GM12878 (cell line): ENCODE measurements around the gene WDR91. TPM values are rescaled to one million over a fixed set of nuclear protein-coding genes. Genes with fewer than 3 reads are reported as not detected.

Experiments
- ATAC-seq: fragments of 200-7000 bp; cut with Tn5 transposase; 3 replicates; pipeline ENCODE4 v1.9.1; 2020; ENCODE audit warnings: mild to moderate bottlenecking, moderate library complexity
- BruUV-seq: library from RNA; stranded (reverse); fragments of 400-500 nt; replicated peaks from 2 replicates; lab custom pipeline; 2021; lab: Mats Ljungman, UMichigan
- CTCF ChIA-PET: fragments of 300-600 bp; sonication (Branson Sonifier 250); formaldehyde crosslinking; extraction: SDS; loops from one replicate; lab custom pipeline; 2021; ENCODE audit warnings: inconsistent platforms; lab: Yijun Ruan, JAX
- POLR2A ChIA-PET: fragments of 350-600 bp; formaldehyde crosslinking; extraction: SDS; loops from one replicate; lab custom pipeline; 2021; ENCODE audit warnings: inconsistent platforms; lab: Charles Lee
- RAD21 ChIA-PET: fragments of 300-600 bp; sonication (Branson Sonifier 250); formaldehyde crosslinking; loops from one replicate; lab custom pipeline; 2023; ENCODE audit warnings: antibody characterized with exemption; ENCODE audit not compliant: unreplicated experiment; lab: Charles Lee
- SMC1A ChIA-PET: fragments of 300-600 bp; sonication (Branson Sonifier 250); formaldehyde crosslinking; loops from one replicate; lab custom pipeline; 2023; ENCODE audit not compliant: unreplicated experiment, uncharacterized antibody; lab: Charles Lee
- DNase-seq: peaks from one replicate; pipeline ENCODE4 v3.0.0-alpha.2; 2011; ENCODE audit warnings: low read depth, low spot score
- FAIRE-seq: peaks from 3 replicates; lab custom pipeline; 2011; peaks lifted over from hg19 to GRCh38; lab: Jason Lieb, UNC
- H2AFZ ChIP-seq: 2 replicates; pipeline ENCODE4 v1.6.0; 2011; ENCODE audit warnings: low read depth, low read length, control low read depth; ENCODE audit not compliant: control insufficient read depth
- H3K27ac ChIP-seq: 2 replicates; pipeline ENCODE4 v1.5.1; 2011; ENCODE audit warnings: control low read depth; ENCODE audit not compliant: control insufficient read depth, insufficient read depth
- H3K27me3 ChIP-seq, 2 experiments: replicated peaks in 1 of 2; 2 replicates each; pipeline versions ENCODE4 v1.6.0 to v1.6.1; 2011; ENCODE audit warnings: low read length in 1 of 2; ENCODE audit not compliant: control insufficient read depth in 2 of 2, insufficient read depth in 2 of 2
- H3K36me3 ChIP-seq, 2 experiments: 2 replicates each; pipeline ENCODE4 v1.5.1; 2011; ENCODE audit warnings: low read length in 1 of 2; ENCODE audit not compliant: control insufficient read depth in 2 of 2, insufficient read depth in 2 of 2
- H3K4me1 ChIP-seq: 2 replicates; pipeline ENCODE4 v1.6.1; 2011; ENCODE audit warnings: mild to moderate bottlenecking, low read length, moderate library complexity, mixed read lengths; ENCODE audit not compliant: control insufficient read depth, insufficient read depth
- H3K4me2 ChIP-seq: 2 replicates; pipeline ENCODE4 v1.6.0; 2011; ENCODE audit warnings: control low read depth; ENCODE audit not compliant: control insufficient read depth, insufficient read depth
- H3K4me3 ChIP-seq: fragments of 200-600 bp; sonication (generic); 2 replicates; pipeline ENCODE4 v1.5.1; 2016
- H3K79me2 ChIP-seq: 2 replicates; pipeline ENCODE4 v1.6.0; 2011; ENCODE audit warnings: low read length; ENCODE audit not compliant: control insufficient read depth, insufficient read depth
- H3K9ac ChIP-seq: 2 replicates; pipeline ENCODE4 v1.8.0; 2011; ENCODE audit warnings: low read length, control low read depth, mixed read lengths; ENCODE audit not compliant: control insufficient read depth, insufficient read depth
- H3K9me3 ChIP-seq: replicated peaks from 3 replicates; pipeline ENCODE4 v1.5.1; 2011; ENCODE audit warnings: mild to moderate bottlenecking, low read length; ENCODE audit not compliant: control insufficient read depth, insufficient read depth
- H4K20me1 ChIP-seq: 2 replicates; pipeline ENCODE4 v1.6.0; 2011; ENCODE audit not compliant: control insufficient read depth, insufficient read depth
- BHLHE40 ChIP-seq, 2 experiments: fragments of 450-650 bp in 1 of 2; IDR thresholded peaks; 2 replicates each; pipeline ENCODE4 v1.6.1; 2011 to 2017; ENCODE audit warnings: low read depth in 2 of 2, borderline replicate concordance in 1 of 2, improper control_type of control experiment in 1 of 2, low read length in 1 of 2, mild to moderate bottlenecking in 1 of 2
- BMI1 ChIP-seq: fragments of 450-650 bp; IDR thresholded peaks from 2 replicates; pipeline ENCODE4 v1.6.1; 2016; ENCODE audit warnings: mild to moderate bottlenecking, moderate library complexity, borderline replicate concordance
- EP300 ChIP-seq, 2 experiments: fragments of 150-350 bp in 1 of 2; IDR thresholded peaks; 2 replicates each; pipeline ENCODE4 v1.6.1; 2011 to 2012; ENCODE audit warnings: low read depth in 2 of 2, low read length in 2 of 2, borderline replicate concordance in 1 of 2, improper control_type of control experiment in 1 of 2, inconsistent platforms in 1 of 2; ENCODE audit not compliant: control insufficient read depth in 1 of 2
- EZH2 ChIP-seq: IDR thresholded peaks from 2 replicates; pipeline ENCODE4 v1.6.1; 2012; ENCODE audit warnings: low read depth, mild to moderate bottlenecking, control low read depth, inconsistent platforms, low read length, borderline replicate concordance; ENCODE audit not compliant: control insufficient read depth
- FOXM1 ChIP-seq: IDR thresholded peaks from 2 replicates; pipeline ENCODE4 v1.6.1; 2012; ENCODE audit warnings: low read depth, mild to moderate bottlenecking, inconsistent platforms, low read length, moderate library complexity
- HDGF ChIP-seq: fragments of 450-650 bp; IDR thresholded peaks from 2 replicates; pipeline ENCODE4 v1.6.1; 2016; ENCODE audit warnings: antibody characterized with exemption
- IKZF2 ChIP-seq, 2 experiments: fragments of 450-650 bp; IDR thresholded peaks; 2 replicates each; pipeline ENCODE4 v1.6.1; 2017; ENCODE audit warnings: mild to moderate bottlenecking in 2 of 2, moderate library complexity in 2 of 2
- LARP7 ChIP-seq: fragments of 450-650 bp; IDR thresholded peaks from 2 replicates; pipeline ENCODE4 v1.6.1; 2017; ENCODE audit warnings: mild to moderate bottlenecking
- MEF2B ChIP-seq: fragments of 450-650 bp; IDR thresholded peaks from 2 replicates; pipeline ENCODE4 v1.6.1; 2018; ENCODE audit warnings: mild to moderate bottlenecking, moderate library complexity; ENCODE audit not compliant: partially characterized antibody, poor library complexity, severe bottlenecking
- NBN ChIP-seq: fragments of 450-650 bp; IDR thresholded peaks from 2 replicates; pipeline ENCODE4 v1.6.1; 2016
- NFYB ChIP-seq: IDR thresholded peaks from 2 replicates; pipeline ENCODE4 v1.6.1; 2011; ENCODE audit warnings: low read depth, mild to moderate bottlenecking, low read length, improper control_type of control experiment, moderate library complexity; ENCODE audit not compliant: insufficient read depth
- POU2F2 ChIP-seq: IDR thresholded peaks from 3 replicates; pipeline ENCODE4 v1.6.1; 2011; ENCODE audit warnings: low read depth, mild to moderate bottlenecking, low read length, borderline replicate concordance
- RAD51 ChIP-seq: fragments of 450-650 bp; IDR thresholded peaks from 2 replicates; pipeline ENCODE4 v1.6.1; 2016; ENCODE audit warnings: moderate library complexity, mild to moderate bottlenecking, inconsistent platforms
- RUNX3 ChIP-seq: IDR thresholded peaks from 2 replicates; pipeline ENCODE4 v1.6.1; 2012; ENCODE audit warnings: low read length, inconsistent platforms
- SPI1 ChIP-seq: IDR thresholded peaks from 2 replicates; pipeline ENCODE4 v1.6.1; 2011; ENCODE audit warnings: low read depth, mild to moderate bottlenecking, low read length, moderate library complexity, borderline replicate concordance; ENCODE audit not compliant: insufficient read depth
- TCF12 ChIP-seq: IDR thresholded peaks from 2 replicates; pipeline ENCODE4 v1.6.1; 2011; ENCODE audit warnings: low read depth, mild to moderate bottlenecking, low read length
- WGBS: methylation state at CpG from one replicate; pipeline ENCODE4 v1.1.6; 2016; ENCODE audit warnings: low lambda C conversion rate; ENCODE audit not compliant: insufficient replicate concordance, insufficient coverage; ENCODE audit errors: missing lambda C conversion rate; 5-methylcytosine and 5-hydroxymethylcytosine counted together
- in situ Hi-C: fragments of 300-500 bp; cut with MboI; formaldehyde crosslinking; loops from 9 replicates; pipeline ENCODE4 v1.14.3; 2018; ENCODE audit warnings: mixed read lengths
- intact Hi-C: fragments of 100-400 bp; cut with micrococcal nuclease; formaldehyde crosslinking; loops from one replicate; pipeline ENCODE4 v1.14.2; 2022; ENCODE audit not compliant: unreplicated experiment
- polyA plus RNA-seq, 11 experiments: library from polyadenylated mRNA; depleted of rRNA in 4 of 11; unstranded in 6 of 11; stranded (reverse) in 5 of 11; fragments of >200 nt; fragmentation: Nextera tagmentation in 4 of 11; fragmentation: Illumina TruSeq in 1 of 11; extraction: Ambion mirVana in 4 of 11; extraction: Trizol in 1 of 11; gene quantifications; 1 replicate in 1 of 11; 2 replicates in 10 of 11; pipeline versions ENCODE4 v1.2.1 to v1.2.3, GENCODE V29; 2011 to 2016; ENCODE audit warnings: inconsistent platforms in 2 of 11, missing spikeins in 2 of 11, low read depth in 1 of 11
- total RNA-seq, 4 experiments: library from RNA; depleted of rRNA in 3 of 4; stranded (reverse); fragments of >200 nt in 3 of 4; fragmentation: Illumina TruSeq in 1 of 4; extraction: Trizol in 1 of 4; gene quantifications; 2 replicates each; pipeline versions ENCODE4 v1.2.1 to v1.2.3, GENCODE V29; 2013 to 2021
- TF ChIP-seq, protein P1 (sequence below): fragments of 450-650 bp; IDR thresholded peaks from 2 replicates; pipeline ENCODE4 v1.6.1; 2017; ENCODE audit warnings: mild to moderate bottlenecking, moderate library complexity

The WDR91 gene
- total and polyA plus RNA-seq, 10 of the 15 experiments (the other 5 are each of a cell fraction or from before 2014, with no cell fraction given) = 7.6 to 83.3 (median 16.5) TPM

DNA sequence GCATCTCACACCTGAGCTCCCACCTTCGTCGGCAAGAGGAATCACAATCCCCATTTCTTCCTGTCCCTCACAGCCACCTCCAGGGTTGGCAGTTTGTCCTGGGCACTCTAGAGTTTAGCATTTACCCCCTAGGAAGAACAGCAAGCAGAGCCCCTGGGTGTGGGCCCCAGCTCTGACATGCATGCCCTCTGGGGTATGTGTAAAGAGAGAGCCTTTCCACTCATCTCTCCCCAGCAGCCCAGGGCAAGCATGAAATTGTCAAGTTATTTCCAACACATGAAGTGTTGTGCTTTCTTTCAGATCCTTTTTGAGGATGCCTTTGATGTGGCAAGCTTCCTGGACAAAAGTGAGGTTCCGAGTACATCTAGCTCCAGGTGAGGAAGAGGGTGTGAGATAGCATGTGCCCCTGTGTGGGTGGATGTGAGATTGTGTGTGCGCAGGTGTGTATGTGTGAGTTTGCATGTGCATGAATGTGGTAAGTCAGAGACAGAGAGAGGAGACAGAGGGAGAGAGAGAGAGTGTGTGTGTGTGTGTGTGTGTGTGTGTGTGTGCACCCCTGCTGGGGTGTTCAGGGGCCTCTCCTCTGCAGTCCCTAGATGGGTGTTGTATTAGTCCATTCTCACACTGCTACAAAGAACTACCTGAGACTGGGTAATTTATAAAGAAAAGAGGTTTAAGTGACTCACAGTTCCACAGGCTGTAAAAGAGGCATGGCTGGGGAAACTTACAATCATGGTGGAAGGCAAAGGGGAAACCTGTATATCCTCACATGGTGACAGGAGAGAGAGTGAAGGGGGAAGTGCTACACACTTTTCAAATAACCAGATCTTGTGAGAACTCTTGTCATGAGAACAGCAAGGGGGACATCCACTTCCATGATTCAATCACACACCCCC lies 40.4 kb upstream of the WDR91 start:
- ChIA-PET POLR2A (interaction anchor here (0.9 to 4.6 kb wide), 8 partner anchors 12 to 78 kb away, joined by 3 to 30 read pairs (median 4); partner anchors contain the start of gene WDR91), RAD21 (interaction anchor here (0.7 to 1.1 kb wide), 9 partner anchors 28 to 256 kb away, joined by 3 to 6 read pairs (median 3); no protein-coding TSS in a partner anchor), SMC1A (interaction anchor here (0.6 to 2.9 kb wide), 15 partner anchors 8 to 619 kb away, joined by 3 to 8 read pairs (median 4); partner anchors contain the start of gene TMEM140), CTCF (interaction anchor here (0.7 to 4.2 kb wide), 3 partner anchors 8 to 50 kb away, joined by 3 to 28 read pairs (median 4); no protein-coding TSS in a partner anchor)
- Histone ChIP-seq H3K4me1 (peaks cover 9% of the 10 kb centered on the region; the same call in 1 of the 2 replicates), H3K27ac (no peak overlapping the region), H4K20me1 (no peaks in the 10 kb centered on the region), H2AFZ (peak overlapping the region; percentile 2; the same call in 1 of the 2 replicates), H3K36me3 (no peaks in the 10 kb centered on the region), H3K4me3 (no peak overlapping the region), H3K9ac (no peak overlapping the region), H3K79me2 (no peaks in the 10 kb centered on the region), H3K27me3 (no peaks in the 10 kb centered on the region), H3K4me2 (no peak overlapping the region), H3K9me3 (no peaks in the 10 kb centered on the region)
- in situ Hi-C loops (no loop called here), intact Hi-C loops (no loop called here)
- no TSS peak for BruUV-seq
- peak; percentile 45 for DNase-seq
- WGBS = 76% methylated on average over 4 of the region's 4 CpGs
- ATAC-seq = peak; percentile 80
- peak; percentile 13 for FAIRE-seq
- TF ChIP-seq EZH2 = no peak
- TF ChIP-seq LARP7 = no peak
- TF ChIP-seq HDGF = 0 out of 2 replicates have a peak, but pooled peaks have one; percentile 75
- TF ChIP-seq RUNX3 = peak; percentile 55
- 0 out of 3 replicates have a peak, but pooled peaks have one; percentile 41 for TF ChIP-seq POU2F2
- peak; percentile 48 for TF ChIP-seq RAD51
- TF ChIP-seq FOXM1 = no peak
- TF ChIP-seq NFYB = no peak
- TF ChIP-seq IKZF2 (IDR thresholded peaks at IDR 0.05) = peak; percentile 97 to 98
- 0 out of 2 replicates have a peak, but pooled peaks have one; percentile 23 for TF ChIP-seq TCF12
- TF ChIP-seq SPI1 = peak; percentile 26; the same call in 1 of the 2 replicates
- peak in 1 of 2 experiments; percentile 69; a peak in 3 of 4 replicates for TF ChIP-seq EP300 (IDR thresholded peaks at IDR 0.05; ENCODE audit: borderline replicate concordance in 1 of 2, control insufficient read depth in 1 of 2, low read depth in 2 of 2, low read length in 2 of 2)
- TF ChIP-seq MEF2B = peak; percentile 73
- TF ChIP-seq, protein P1, sequence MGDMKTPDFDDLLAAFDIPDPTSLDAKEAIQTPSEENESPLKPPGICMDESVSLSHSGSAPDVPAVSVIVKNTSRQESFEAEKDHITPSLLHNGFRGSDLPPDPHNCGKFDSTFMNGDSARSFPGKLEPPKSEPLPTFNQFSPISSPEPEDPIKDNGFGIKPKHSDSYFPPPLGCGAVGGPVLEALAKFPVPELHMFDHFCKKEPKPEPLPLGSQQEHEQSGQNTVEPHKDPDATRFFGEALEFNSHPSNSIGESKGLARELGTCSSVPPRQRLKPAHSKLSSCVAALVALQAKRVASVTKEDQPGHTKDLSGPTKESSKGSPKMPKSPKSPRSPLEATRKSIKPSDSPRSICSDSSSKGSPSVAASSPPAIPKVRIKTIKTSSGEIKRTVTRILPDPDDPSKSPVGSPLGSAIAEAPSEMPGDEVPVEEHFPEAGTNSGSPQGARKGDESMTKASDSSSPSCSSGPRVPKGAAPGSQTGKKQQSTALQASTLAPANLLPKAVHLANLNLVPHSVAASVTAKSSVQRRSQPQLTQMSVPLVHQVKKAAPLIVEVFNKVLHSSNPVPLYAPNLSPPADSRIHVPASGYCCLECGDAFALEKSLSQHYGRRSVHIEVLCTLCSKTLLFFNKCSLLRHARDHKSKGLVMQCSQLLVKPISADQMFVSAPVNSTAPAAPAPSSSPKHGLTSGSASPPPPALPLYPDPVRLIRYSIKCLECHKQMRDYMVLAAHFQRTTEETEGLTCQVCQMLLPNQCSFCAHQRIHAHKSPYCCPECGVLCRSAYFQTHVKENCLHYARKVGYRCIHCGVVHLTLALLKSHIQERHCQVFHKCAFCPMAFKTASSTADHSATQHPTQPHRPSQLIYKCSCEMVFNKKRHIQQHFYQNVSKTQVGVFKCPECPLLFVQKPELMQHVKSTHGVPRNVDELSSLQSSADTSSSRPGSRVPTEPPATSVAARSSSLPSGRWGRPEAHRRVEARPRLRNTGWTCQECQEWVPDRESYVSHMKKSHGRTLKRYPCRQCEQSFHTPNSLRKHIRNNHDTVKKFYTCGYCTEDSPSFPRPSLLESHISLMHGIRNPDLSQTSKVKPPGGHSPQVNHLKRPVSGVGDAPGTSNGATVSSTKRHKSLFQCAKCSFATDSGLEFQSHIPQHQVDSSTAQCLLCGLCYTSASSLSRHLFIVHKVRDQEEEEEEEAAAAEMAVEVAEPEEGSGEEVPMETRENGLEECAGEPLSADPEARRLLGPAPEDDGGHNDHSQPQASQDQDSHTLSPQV = no peak
- peak; percentile 41; the same call in 1 of the 2 replicates for TF ChIP-seq BMI1
- TF ChIP-seq NBN = peak; percentile 98
- peak; percentile 89 to 93 for TF ChIP-seq BHLHE40 (IDR thresholded peaks at IDR 0.05; ENCODE audit: borderline replicate concordance in 1 of 2, low read depth in 2 of 2, low read length in 1 of 2)
